ENCODE results near the gene ADAMTS18. TPM values are rescaled to one million over a fixed set of nuclear protein-coding genes. Genes with fewer than 3 reads are reported as not detected.
A peak's percentile ranks its signal among the peaks of the same experiment; 100 is the strongest.

ADAMTS18 gene
- total and polyA plus RNA-seq, 2 experiments from 2014 or later: 2.7 to 5.5 TPM

DNA sequence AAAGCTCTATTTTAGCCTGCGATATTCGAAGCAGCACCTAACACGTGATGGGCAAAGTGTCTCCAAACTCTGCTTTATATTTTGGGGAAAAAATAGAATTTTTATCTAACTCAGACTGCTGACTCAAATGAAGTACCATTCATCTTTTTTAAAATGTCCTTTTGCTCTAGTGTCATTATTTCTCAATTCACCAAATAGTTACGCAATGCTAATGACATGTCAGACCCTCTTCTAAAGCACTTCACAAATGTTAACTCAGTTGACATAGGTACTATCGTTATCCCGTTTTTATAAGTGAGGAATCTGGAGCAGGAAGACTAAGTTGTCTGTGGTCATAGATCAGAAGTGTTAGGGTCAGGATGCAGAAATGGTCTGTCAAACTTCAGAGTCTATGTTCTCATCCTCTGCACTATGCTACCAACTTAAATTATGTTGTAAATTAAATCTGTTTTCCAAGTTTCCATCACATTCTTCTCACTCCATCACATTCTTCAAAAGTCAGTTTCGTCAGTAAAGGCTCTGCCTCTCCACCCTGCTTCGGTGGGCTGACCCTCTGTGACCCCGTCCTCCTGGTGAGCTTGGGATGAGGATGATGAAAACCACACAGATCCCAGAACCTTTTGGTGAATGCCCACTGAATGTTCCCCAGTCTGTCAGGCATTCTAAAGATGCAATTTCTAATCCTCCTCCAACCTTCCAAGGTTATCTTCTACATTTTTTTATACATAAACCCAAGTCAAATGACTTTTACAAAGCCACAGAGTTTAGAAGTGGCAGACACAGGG, 102.8 kb downstream of the ADAMTS18 start:
- Histone ChIP-seq H3K36me3 (replicated peaks; ENCODE audit: insufficient read depth, low read depth) (no peaks in the 10 kb centered on the region), H3K4me3 (no peak overlapping the region), H3K9me2 (replicated peaks; ENCODE audit: insufficient read depth) (no peaks in the 10 kb centered on the region), H3K27ac (no peak overlapping the region), H2AFZ (no peak overlapping the region), H3K9me3 (ENCODE audit: low read depth) (no peaks in the 10 kb centered on the region), H4K20me1 (ENCODE audit: insufficient read depth, poor library complexity, severe bottlenecking) (no peaks in the 10 kb centered on the region), H3K4me2 (peak overlapping the region; percentile 13), H3K4me1 (ENCODE audit: insufficient read depth) (no peaks in the 10 kb centered on the region), H3K79me2 (no peaks in the 10 kb centered on the region), H3K27me3 (no peaks in the 10 kb centered on the region)
- DNase-seq (ENCODE audit: low spot score): no peak
- 70% methylated on average over 9 of the region's 9 CpGs for WGBS (ENCODE audit: low lambda C conversion rate, missing lambda C conversion rate)
- TF ChIP-seq EZH2 (IDR thresholded peaks at IDR 0.05; ENCODE audit: borderline replicate concordance) (no peak), EZH2phosphoT487 (IDR thresholded peaks at IDR 0.05; ENCODE audit: low read depth, severe bottlenecking, unreplicated experiment) (no peak)
- TF ChIP-seq, protein P1, sequence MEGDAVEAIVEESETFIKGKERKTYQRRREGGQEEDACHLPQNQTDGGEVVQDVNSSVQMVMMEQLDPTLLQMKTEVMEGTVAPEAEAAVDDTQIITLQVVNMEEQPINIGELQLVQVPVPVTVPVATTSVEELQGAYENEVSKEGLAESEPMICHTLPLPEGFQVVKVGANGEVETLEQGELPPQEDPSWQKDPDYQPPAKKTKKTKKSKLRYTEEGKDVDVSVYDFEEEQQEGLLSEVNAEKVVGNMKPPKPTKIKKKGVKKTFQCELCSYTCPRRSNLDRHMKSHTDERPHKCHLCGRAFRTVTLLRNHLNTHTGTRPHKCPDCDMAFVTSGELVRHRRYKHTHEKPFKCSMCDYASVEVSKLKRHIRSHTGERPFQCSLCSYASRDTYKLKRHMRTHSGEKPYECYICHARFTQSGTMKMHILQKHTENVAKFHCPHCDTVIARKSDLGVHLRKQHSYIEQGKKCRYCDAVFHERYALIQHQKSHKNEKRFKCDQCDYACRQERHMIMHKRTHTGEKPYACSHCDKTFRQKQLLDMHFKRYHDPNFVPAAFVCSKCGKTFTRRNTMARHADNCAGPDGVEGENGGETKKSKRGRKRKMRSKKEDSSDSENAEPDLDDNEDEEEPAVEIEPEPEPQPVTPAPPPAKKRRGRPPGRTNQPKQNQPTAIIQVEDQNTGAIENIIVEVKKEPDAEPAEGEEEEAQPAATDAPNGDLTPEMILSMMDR (IDR thresholded peaks at IDR 0.05; ENCODE audit: poor library complexity): no peak

DNA sequence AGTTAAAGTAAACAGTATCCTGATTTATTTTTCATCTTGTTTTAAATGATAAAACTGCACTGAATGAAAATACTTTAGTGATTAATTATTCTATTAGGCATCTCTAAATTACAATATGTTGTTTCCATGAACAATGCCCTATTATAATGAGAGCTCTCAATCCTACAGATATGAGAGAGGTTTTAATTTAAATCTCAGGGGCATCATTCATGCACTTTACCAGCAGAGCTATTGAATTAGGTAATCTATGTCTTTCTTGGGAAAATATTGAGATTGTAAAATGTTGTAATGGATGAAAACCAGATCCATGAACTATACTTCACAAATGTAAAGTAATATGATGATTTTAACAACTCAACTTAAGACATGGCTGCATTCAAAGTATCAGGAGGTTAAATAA, 103.8 kb downstream of the ADAMTS18 start:
- H3K9me3 ChIP-seq (ENCODE audit: low read depth): no peaks in the 10 kb centered on the region
- no peaks in the 10 kb centered on the region for H3K27me3 ChIP-seq
- H3K36me3 ChIP-seq (replicated peaks; ENCODE audit: insufficient read depth, low read depth): no peaks in the 10 kb centered on the region
- no peaks in the 10 kb centered on the region for H3K4me1 ChIP-seq (ENCODE audit: insufficient read depth)
- no peak overlapping the region for H3K4me3 ChIP-seq
- no peaks in the 10 kb centered on the region for H3K79me2 ChIP-seq
- H4K20me1 ChIP-seq (ENCODE audit: insufficient read depth, poor library complexity, severe bottlenecking): no peaks in the 10 kb centered on the region
- H3K4me2 ChIP-seq: no peak overlapping the region
- no peak for DNase-seq (ENCODE audit: low spot score)
- no peak overlapping the region for H2AFZ ChIP-seq
- H3K27ac ChIP-seq: no peak overlapping the region
- TF ChIP-seq EZH2phosphoT487 (IDR thresholded peaks at IDR 0.05; ENCODE audit: low read depth, severe bottlenecking, unreplicated experiment): no peak
- TF ChIP-seq EZH2 (IDR thresholded peaks at IDR 0.05; ENCODE audit: borderline replicate concordance): no peak
- TF ChIP-seq, protein P1 (IDR thresholded peaks at IDR 0.05; ENCODE audit: poor library complexity): no peak
- H3K9me2 ChIP-seq (replicated peaks; ENCODE audit: insufficient read depth): no peaks in the 10 kb centered on the region

DNA sequence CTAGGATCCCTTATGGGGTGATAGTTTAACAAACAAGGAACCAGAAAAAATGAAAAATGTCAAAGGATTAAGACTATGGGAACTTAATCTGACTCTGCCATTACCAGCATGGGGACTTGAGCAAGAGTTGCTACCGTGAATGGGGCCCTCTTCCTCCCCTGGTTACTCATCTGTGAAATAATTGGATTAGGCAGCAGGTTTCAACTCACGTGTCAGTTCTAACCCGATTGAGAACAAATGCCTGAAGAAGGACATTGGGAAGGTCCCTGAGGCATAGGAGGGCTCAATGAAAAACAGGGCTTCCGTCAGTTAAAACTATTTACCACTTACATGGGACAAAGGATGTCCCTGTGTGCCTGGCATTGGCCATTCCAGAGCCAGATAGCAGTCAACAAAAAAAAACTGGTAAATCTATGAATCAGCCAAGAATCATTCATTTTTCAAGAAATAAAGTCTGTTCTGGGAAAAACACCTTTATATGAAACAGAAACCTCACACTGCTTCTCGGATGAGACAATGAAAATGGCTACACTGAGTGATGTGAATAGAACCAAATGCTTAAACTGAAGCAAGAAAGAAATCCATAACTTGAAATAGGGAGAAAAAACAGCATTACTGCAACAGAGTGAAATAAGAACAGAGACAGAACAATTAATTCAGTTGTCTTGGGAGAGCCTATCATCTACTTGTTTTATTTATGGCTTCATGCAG, 104.3 kb downstream of the ADAMTS18 start:
- TF ChIP-seq, protein P1 (IDR thresholded peaks at IDR 0.05; ENCODE audit: poor library complexity): no peak
- TF ChIP-seq EZH2 (IDR thresholded peaks at IDR 0.05; ENCODE audit: borderline replicate concordance): no peak
- no peak for TF ChIP-seq EZH2phosphoT487 (IDR thresholded peaks at IDR 0.05; ENCODE audit: low read depth, severe bottlenecking, unreplicated experiment)
- H3K4me2 ChIP-seq: no peak overlapping the region
- 82% methylated on average over 5 of the region's 5 CpGs for WGBS (ENCODE audit: low lambda C conversion rate, missing lambda C conversion rate)

More for the DNA sequence above, 104.3 kb downstream of the ADAMTS18 start:
- H4K20me1 ChIP-seq (ENCODE audit: insufficient read depth, poor library complexity, severe bottlenecking): no peaks in the 10 kb centered on the region
- no peak for DNase-seq (ENCODE audit: low spot score)
- H3K4me3 ChIP-seq: no peak overlapping the region
- H3K79me2 ChIP-seq: no peaks in the 10 kb centered on the region
- H3K9me3 ChIP-seq (ENCODE audit: low read depth): no peaks in the 10 kb centered on the region
- no peak overlapping the region for H2AFZ ChIP-seq
- H3K27me3 ChIP-seq: no peaks in the 10 kb centered on the region
- no peaks in the 10 kb centered on the region for H3K4me1 ChIP-seq (ENCODE audit: insufficient read depth)
- H3K27ac ChIP-seq: no peak overlapping the region
- H3K9me2 ChIP-seq (replicated peaks; ENCODE audit: insufficient read depth): no peaks in the 10 kb centered on the region
- no peaks in the 10 kb centered on the region for H3K36me3 ChIP-seq (replicated peaks; ENCODE audit: insufficient read depth, low read depth)

All from hepatocyte (in vitro differentiated cells).